ENCODE results near the gene NUMB.

NUMB gene

DNA sequence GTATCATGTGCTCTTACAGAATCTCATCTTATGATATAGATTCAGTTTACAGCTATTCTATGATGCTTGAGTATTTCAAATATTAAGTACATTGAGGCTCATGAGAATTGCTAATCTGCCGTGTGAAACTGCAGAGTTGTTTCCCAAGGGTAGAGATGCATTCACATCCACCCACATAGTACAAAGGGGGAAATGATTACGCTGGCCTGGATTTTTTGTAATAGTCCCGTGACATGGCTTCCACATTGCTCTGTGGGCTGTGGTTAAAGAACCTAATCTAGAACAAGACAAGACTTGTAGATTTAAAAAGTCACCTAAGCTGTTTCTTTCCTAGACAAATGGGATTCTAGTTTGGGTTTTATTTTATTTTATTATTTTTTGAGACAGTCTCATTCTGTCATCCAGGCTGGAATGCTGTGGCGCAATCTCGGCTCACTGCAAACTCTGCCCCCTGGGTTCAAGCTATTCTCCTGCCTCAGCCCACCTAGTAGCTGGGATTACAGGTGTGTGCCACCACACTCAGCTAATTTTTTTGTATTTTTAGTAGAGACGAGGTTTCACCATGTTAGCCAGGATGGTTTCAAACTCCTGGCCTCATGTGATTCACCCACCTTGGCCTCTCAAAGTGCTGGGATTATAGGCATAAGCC is 19.4 kb upstream of the NUMB start:
- TF ChIP-seq EZH2 (IDR thresholded peaks at IDR 0.05; ENCODE audit: borderline replicate concordance, low read depth, low read length, severe bottlenecking) = no peak
- TF ChIP-seq, protein P1, sequence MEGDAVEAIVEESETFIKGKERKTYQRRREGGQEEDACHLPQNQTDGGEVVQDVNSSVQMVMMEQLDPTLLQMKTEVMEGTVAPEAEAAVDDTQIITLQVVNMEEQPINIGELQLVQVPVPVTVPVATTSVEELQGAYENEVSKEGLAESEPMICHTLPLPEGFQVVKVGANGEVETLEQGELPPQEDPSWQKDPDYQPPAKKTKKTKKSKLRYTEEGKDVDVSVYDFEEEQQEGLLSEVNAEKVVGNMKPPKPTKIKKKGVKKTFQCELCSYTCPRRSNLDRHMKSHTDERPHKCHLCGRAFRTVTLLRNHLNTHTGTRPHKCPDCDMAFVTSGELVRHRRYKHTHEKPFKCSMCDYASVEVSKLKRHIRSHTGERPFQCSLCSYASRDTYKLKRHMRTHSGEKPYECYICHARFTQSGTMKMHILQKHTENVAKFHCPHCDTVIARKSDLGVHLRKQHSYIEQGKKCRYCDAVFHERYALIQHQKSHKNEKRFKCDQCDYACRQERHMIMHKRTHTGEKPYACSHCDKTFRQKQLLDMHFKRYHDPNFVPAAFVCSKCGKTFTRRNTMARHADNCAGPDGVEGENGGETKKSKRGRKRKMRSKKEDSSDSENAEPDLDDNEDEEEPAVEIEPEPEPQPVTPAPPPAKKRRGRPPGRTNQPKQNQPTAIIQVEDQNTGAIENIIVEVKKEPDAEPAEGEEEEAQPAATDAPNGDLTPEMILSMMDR (IDR thresholded peaks at IDR 0.05; ENCODE audit: borderline replicate concordance, extremely low read depth, low read length, poor library complexity, severe bottlenecking) = no peak
- H3K4me1 ChIP-seq (ENCODE audit: insufficient read depth, low read length) = no peaks in the 10 kb centered on the region
- no peaks in the 10 kb centered on the region for H3K27me3 ChIP-seq (ENCODE audit: insufficient read depth, low read length, poor library complexity)
- no peak overlapping the region for H3K9ac ChIP-seq (ENCODE audit: low read depth, low read length)
- no peaks in the 10 kb centered on the region for H3K9me3 ChIP-seq (ENCODE audit: insufficient read depth, low read length, severe bottlenecking)
- no peaks in the 10 kb centered on the region for H4K20me1 ChIP-seq (ENCODE audit: insufficient read depth, low read length)
- H2AFZ ChIP-seq (ENCODE audit: low read depth, low read length) = no peak overlapping the region
- H3K79me2 ChIP-seq (ENCODE audit: insufficient read depth, low read length) = no peaks in the 10 kb centered on the region
- no peak overlapping the region for H3K4me3 ChIP-seq (ENCODE audit: low read depth in 1 of 2, low read length in 2 of 2)
- ATAC-seq (ENCODE audit: insufficient read depth, low read depth) = no peak
- no peak overlapping the region for H3K27ac ChIP-seq (ENCODE audit: low read length)
- DNase-seq = no peak
- no peak overlapping the region for H3K4me2 ChIP-seq (ENCODE audit: insufficient read depth, low read length)
- no peaks in the 10 kb centered on the region for H3K36me3 ChIP-seq (ENCODE audit: insufficient read depth, low read length)

DNA sequence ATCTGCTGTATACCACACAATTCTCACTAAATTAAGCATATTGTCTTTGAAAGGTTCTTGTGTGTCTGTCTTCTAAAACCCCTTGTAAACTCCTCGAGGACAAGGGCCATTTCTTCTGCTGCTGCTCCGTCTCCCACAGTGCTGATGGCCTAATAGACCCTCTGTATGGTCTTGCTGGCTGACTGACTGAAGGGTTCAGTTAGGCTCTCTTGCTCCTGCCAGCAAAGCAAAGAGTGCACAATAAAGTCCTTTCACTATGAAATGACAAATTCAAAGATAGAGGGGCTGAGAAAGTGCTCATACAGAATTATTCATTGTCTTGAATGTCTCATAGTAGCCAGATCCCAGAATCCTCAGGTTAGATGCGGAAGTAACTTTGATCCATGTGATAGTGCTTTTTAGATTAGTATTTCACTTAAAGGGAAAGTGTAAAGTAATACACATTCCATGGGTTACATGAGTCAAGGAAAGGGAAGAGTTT is 18.1 kb upstream of the NUMB start:
- H3K27me3 ChIP-seq (ENCODE audit: insufficient read depth, low read length, poor library complexity) = no peaks in the 10 kb centered on the region
- H3K4me1 ChIP-seq (ENCODE audit: insufficient read depth, low read length) = peaks cover 2% of the 10 kb centered on the region; the same call in 1 of the 2 replicates
- TF ChIP-seq, protein P1 (IDR thresholded peaks at IDR 0.05; ENCODE audit: borderline replicate concordance, extremely low read depth, low read length, poor library complexity, severe bottlenecking) = no peak
- no peak for TF ChIP-seq EZH2 (IDR thresholded peaks at IDR 0.05; ENCODE audit: borderline replicate concordance, low read depth, low read length, severe bottlenecking)
- no peak overlapping the region for H3K4me3 ChIP-seq (ENCODE audit: low read depth in 1 of 2, low read length in 2 of 2)
- H3K27ac ChIP-seq (ENCODE audit: low read length) = no peak overlapping the region
- DNase-seq = no peak
- no peaks in the 10 kb centered on the region for H4K20me1 ChIP-seq (ENCODE audit: insufficient read depth, low read length)
- no peak for ATAC-seq (ENCODE audit: insufficient read depth, low read depth)
- H3K4me2 ChIP-seq (ENCODE audit: insufficient read depth, low read length) = no peak overlapping the region
- H3K36me3 ChIP-seq (ENCODE audit: insufficient read depth, low read length) = no peaks in the 10 kb centered on the region
- H3K9me3 ChIP-seq (ENCODE audit: insufficient read depth, low read length, severe bottlenecking) = no peaks in the 10 kb centered on the region
- H2AFZ ChIP-seq (ENCODE audit: low read depth, low read length) = 0 out of 2 replicates have a peak overlapping the region, but pooled peaks have one; percentile 1
- no peak overlapping the region for H3K9ac ChIP-seq (ENCODE audit: low read depth, low read length)
- H3K79me2 ChIP-seq (ENCODE audit: insufficient read depth, low read length) = no peaks in the 10 kb centered on the region

DNA sequence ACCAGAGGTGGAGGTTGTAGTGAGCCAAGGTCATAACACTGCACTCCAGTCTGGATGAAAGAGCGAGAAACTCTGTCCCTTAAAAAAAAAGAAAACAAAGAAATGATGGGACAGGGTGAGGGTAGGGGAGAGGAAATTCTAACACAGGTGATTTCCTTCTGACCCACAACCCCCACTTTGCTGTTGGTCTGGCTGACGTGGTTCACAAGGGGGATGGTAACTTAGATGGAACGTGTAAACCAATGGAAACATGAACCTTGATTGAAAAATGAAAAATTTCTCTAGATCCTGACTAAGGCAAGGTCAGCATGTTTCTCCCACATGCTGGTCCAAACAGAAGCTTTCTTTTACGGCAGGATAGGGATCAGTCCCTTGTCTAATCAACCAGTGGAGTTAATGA is 16.6 kb upstream of the NUMB start:
- no peaks in the 10 kb centered on the region for H3K27me3 ChIP-seq (ENCODE audit: insufficient read depth, low read length, poor library complexity)
- DNase-seq (no peak), ATAC-seq (ENCODE audit: insufficient read depth, low read depth) (no peak)

More for the DNA sequence above, 16.6 kb upstream of the NUMB start:
- Histone ChIP-seq H4K20me1 (ENCODE audit: insufficient read depth, low read length) (no peaks in the 10 kb centered on the region), H3K4me1 (ENCODE audit: insufficient read depth, low read length) (peaks cover 2% of the 10 kb centered on the region; the same call in 1 of the 2 replicates), H3K4me3 (ENCODE audit: low read depth in 1 of 2, low read length in 2 of 2) (no peak overlapping the region), H3K4me2 (ENCODE audit: insufficient read depth, low read length) (no peak overlapping the region), H2AFZ (ENCODE audit: low read depth, low read length) (no peak overlapping the region), H3K79me2 (ENCODE audit: insufficient read depth, low read length) (no peaks in the 10 kb centered on the region), H3K9me3 (ENCODE audit: insufficient read depth, low read length, severe bottlenecking) (no peaks in the 10 kb centered on the region), H3K36me3 (ENCODE audit: insufficient read depth, low read length) (no peaks in the 10 kb centered on the region), H3K9ac (ENCODE audit: low read depth, low read length) (no peak overlapping the region), H3K27ac (ENCODE audit: low read length) (no peak overlapping the region)
- no peak for TF ChIP-seq EZH2 (IDR thresholded peaks at IDR 0.05; ENCODE audit: borderline replicate concordance, low read depth, low read length, severe bottlenecking)
- TF ChIP-seq, protein P1 (IDR thresholded peaks at IDR 0.05; ENCODE audit: borderline replicate concordance, extremely low read depth, low read length, poor library complexity, severe bottlenecking) = no peak
